NCI-H345 treated with DMSO at 0.1 percent for 48 hours (cell line): ENCODE results near the gene GLRX3.
"Not testable (repeated sequence)": the region's sequence is repeated elsewhere in the genome, so short reads cannot be mapped to it uniquely, and the experiment has no call there.

Experiments used
- DNase-seq: peaks from one replicate; lab custom pipeline; 2025; ENCODE audit not compliant: unreplicated experiment; lab: John Stamatoyannopoulos, UW

GLRX3 gene

GRCh38 chr10:130188195-130189175, 52.3 kb downstream of the GLRX3 start:
- DNase-seq: no peak

GRCh38 chr10:130189608-130190054, 53.4 kb downstream of the GLRX3 start:
- no peak for DNase-seq

GRCh38 chr10:130190055-130190736, 54.0 kb downstream of the GLRX3 start:
- peak; percentile 49 for DNase-seq

GRCh38 chr10:130190737-130191115, 54.5 kb downstream of the GLRX3 start:
- no peak for DNase-seq

- DNase-seq: no peak
These were observed 55.2 kb downstream of the GLRX3 start for GRCh38 chr10:130191380-130191779.

GRCh38 chr10:130192276-130192848, 56.2 kb downstream of the GLRX3 start:
- no peak for DNase-seq

- no peak for DNase-seq
These were observed 56.8 kb downstream of the GLRX3 start for GRCh38 chr10:130193033-130193432.

- DNase-seq: no peak
These were observed 57.5 kb downstream of the GLRX3 start for GRCh38 chr10:130193493-130194193.

- no peak for DNase-seq
These were observed 58.2 kb downstream of the GLRX3 start for GRCh38 chr10:130194194-130194990.

- no peak for DNase-seq
These were observed 58.9 kb downstream of the GLRX3 start for GRCh38 chr10:130194991-130195645.

- no peak for DNase-seq
These were observed 59.6 kb downstream of the GLRX3 start for GRCh38 chr10:130195746-130196294.

GRCh38 chr10:130196511-130197487, 60.6 kb downstream of the GLRX3 start:
- DNase-seq: no peak

- DNase-seq: no peak
These were observed 62.5 kb downstream of the GLRX3 start for GRCh38 chr10:130198651-130199050.

- no peak for DNase-seq
These were observed 64.2 kb downstream of the GLRX3 start for GRCh38 chr10:130200179-130201042.

- DNase-seq: no peak
These were observed 64.8 kb downstream of the GLRX3 start for GRCh38 chr10:130201043-130201380.

- DNase-seq: not testable (repeated sequence)
These were observed 66.0 kb downstream of the GLRX3 start for GRCh38 chr10:130202150-130202549.

- peak; percentile 11 for DNase-seq
These were observed 66.9 kb downstream of the GLRX3 start for GRCh38 chr10:130202984-130203621.
